ENCODE data around the gene RBMX2. TPM values are rescaled to one million over a fixed set of nuclear protein-coding genes. Genes with fewer than 3 reads are reported as not detected.

RBMX2 gene
- total RNA-seq, 1 donor from 2014 or later: 23.6 TPM

GRCh38 chrX:130444641-130445336, 43.0 kb downstream of the RBMX2 start:
- Mint-ChIP-seq H3K9me3 (no peaks in the 10 kb centered on the region), H3K36me3 (ENCODE audit: low read depth) (no peaks in the 10 kb centered on the region), H3K4me1 (no peaks in the 10 kb centered on the region), H3K27ac (no peak overlapping the region), H3K27me3 (no peaks in the 10 kb centered on the region), H3K4me3 (no peak overlapping the region)
- no peak for TF ChIP-seq CTCF (IDR thresholded peaks at IDR 0.05)
- ATAC-seq (ENCODE audit: low read depth) (no peak), DNase-seq (no peak)
- ChIA-PET POLR2A (no interaction called here), CTCF (no interaction called here)
- intact Hi-C loops (cut with micrococcal nuclease): no loop called here

- DNase-seq: no peak
- no peak for ATAC-seq (ENCODE audit: low read depth)
- no peaks in the 10 kb centered on the region for H3K27me3 Mint-ChIP-seq
- POLR2A ChIA-PET: no interaction called here
- intact Hi-C loops (cut with micrococcal nuclease): no loop called here
- CTCF ChIA-PET: no interaction called here
- no peak overlapping the region for H3K4me3 Mint-ChIP-seq
- no peaks in the 10 kb centered on the region for H3K36me3 Mint-ChIP-seq (ENCODE audit: low read depth)
- H3K27ac Mint-ChIP-seq: no peak overlapping the region
- TF ChIP-seq CTCF (IDR thresholded peaks at IDR 0.05): no peak
- H3K9me3 Mint-ChIP-seq: no peaks in the 10 kb centered on the region
- H3K4me1 Mint-ChIP-seq: no peaks in the 10 kb centered on the region
These were observed 45.2 kb downstream of the RBMX2 start for GRCh38 chrX:130446974-130447373.

Other genes with a start within 250 kb of the RBMX2 start
- gene AIFM1, start 236.1 kb upstream of the RBMX2 start, total RNA-seq: 30.8 and 34.3 TPM in 2 replicates
- gene RAB33A, start 230.0 kb upstream of the RBMX2 start, total RNA-seq: 6.9 and 8.0 TPM in 2 replicates
- gene ZNF280C, start 133.1 kb upstream of the RBMX2 start, total RNA-seq: 6.9 and 9.1 TPM in 2 replicates
- 12.2 and 13.8 TPM in 2 replicates for gene SLC25A14, start 62.1 kb upstream of the RBMX2 start, total RNA-seq
- not detected in 2 replicates for gene GPR119, start 16.3 kb upstream of the RBMX2 start, total RNA-seq

Measured in activated B cell treated with CpG ODN at 0.5 μM for 24 hours (primary cell).